AG04450 (cell line): Measurements from ENCODE around the gene SGPL1. TPM values are rescaled to one million over a fixed set of nuclear protein-coding genes. Genes with fewer than 3 reads are reported as not detected.

Experiments used
- CTCF ChIA-PET: fragments of 300-600, 350-600 bp; formaldehyde crosslinking; extraction: SDS; loops from one replicate; lab custom pipeline; 2022; ENCODE audit warnings: antibody characterized with exemption, inconsistent platforms; lab: Charles Lee
- POLR2A ChIA-PET: fragments of 350-600 bp; formaldehyde crosslinking; extraction: SDS; loops from one replicate; lab custom pipeline; 2021; ENCODE audit warnings: antibody characterized with exemption, inconsistent platforms; lab: Yijun Ruan, JAX
- DNase-seq: peaks from one replicate; pipeline ENCODE4 v3.0.0-alpha.2; 2011; ENCODE audit warnings: low read depth, low spot score
- H3K27ac ChIP-seq: one replicate; pipeline ENCODE4 v1.5.1; 2012; ENCODE audit warnings: low read depth, low read length, control low read depth
- H3K27me3 ChIP-seq: one replicate; pipeline ENCODE4 v1.6.0; 2012; ENCODE audit warnings: low read length; ENCODE audit not compliant: control insufficient read depth, insufficient read depth
- H3K4me3 ChIP-seq: 2 replicates; pipeline ENCODE4 v1.5.1; 2011; ENCODE audit warnings: mild to moderate bottlenecking, low read depth, low read length, control low read depth
- H3K9me3 ChIP-seq: 2 replicates; pipeline ENCODE4 v1.5.1; 2012; ENCODE audit warnings: low read length; ENCODE audit not compliant: control insufficient read depth, insufficient read depth
- CTCF ChIP-seq: IDR thresholded peaks from 2 replicates; pipeline ENCODE4 v1.5.1; 2011; ENCODE audit warnings: low read depth, low read length, control low read depth, inconsistent platforms
- polyA plus RNA-seq: library from polyadenylated mRNA; depleted of rRNA; stranded (reverse); fragments of >200 nt; gene quantifications from 2 replicates; pipeline ENCODE4 v1.2.3, GENCODE V29; 2011

SGPL1 gene
- polyA plus RNA-seq, 1 experiment: 30.8 TPM

- H3K27me3 ChIP-seq: peaks cover 48% of the 10 kb centered on the region
- no peaks in the 10 kb centered on the region for H3K9me3 ChIP-seq
- no peak for TF ChIP-seq CTCF
- ChIA-PET POLR2A (no interaction called here), CTCF (interaction anchor here (0.6 to 2.4 kb wide), 3 partner anchors 8 to 64 kb away, joined by 3 to 13 read pairs (median 3); no protein-coding TSS in a partner anchor)
- no peak overlapping the region for H3K4me3 ChIP-seq
- H3K27ac ChIP-seq: no peak overlapping the region
- no peak for DNase-seq
Measured at GRCh38 chr10:70911386-70911785, 95.6 kb downstream of the SGPL1 start.

GRCh38 chr10:70912556-70912955, 96.8 kb downstream of the SGPL1 start:
- TF ChIP-seq CTCF: no peak
- ChIA-PET POLR2A (no interaction called here), CTCF (interaction anchor here (2.4 kb wide), 1 partner anchor 10 kb away, joined by 13 read pairs; no protein-coding TSS in a partner anchor)
- H3K4me3 ChIP-seq: no peak overlapping the region
- H3K27me3 ChIP-seq: peaks cover 44% of the 10 kb centered on the region
- H3K27ac ChIP-seq: no peak overlapping the region
- H3K9me3 ChIP-seq: no peaks in the 10 kb centered on the region
- no peak for DNase-seq

GRCh38 chr10:70913191-70913892, 97.6 kb downstream of the SGPL1 start:
- POLR2A ChIA-PET: no interaction called here
- TF ChIP-seq CTCF: no peak

GRCh38 chr10:70913893-70914240, 98.1 kb downstream of the SGPL1 start:
- CTCF ChIA-PET: no interaction called here
- no peak for DNase-seq
- Histone ChIP-seq H3K27ac (no peak overlapping the region), H3K27me3 (peaks cover 35% of the 10 kb centered on the region), H3K4me3 (no peak overlapping the region), H3K9me3 (no peaks in the 10 kb centered on the region; the same call in 1 of the 2 replicates)
- POLR2A ChIA-PET: no interaction called here
- no peak for TF ChIP-seq CTCF

More at GRCh38 chr10:70913191-70913892, 97.6 kb downstream of the SGPL1 start:
- H3K9me3 ChIP-seq: no peaks in the 10 kb centered on the region
- CTCF ChIA-PET: interaction anchor here (2.4 kb wide), 1 partner anchor 10 kb away, joined by 13 read pairs; no protein-coding TSS in a partner anchor
- peaks cover 37% of the 10 kb centered on the region for H3K27me3 ChIP-seq
- H3K4me3 ChIP-seq: no peak overlapping the region
- no peak for DNase-seq
- H3K27ac ChIP-seq: no peak overlapping the region

- no peak overlapping the region for H3K4me3 ChIP-seq
- DNase-seq: no peak
- peaks cover 39% of the 10 kb centered on the region for H3K27me3 ChIP-seq
- H3K9me3 ChIP-seq: no peaks in the 10 kb centered on the region; the same call in 1 of the 2 replicates
- TF ChIP-seq CTCF: no peak
- ChIA-PET POLR2A (no interaction called here), CTCF (interaction anchor here (1.3 kb wide), 1 partner anchor 12 kb away, joined by 3 read pairs; no protein-coding TSS in a partner anchor)
- H3K27ac ChIP-seq: no peak overlapping the region
Measured at GRCh38 chr10:70914316-70914864, 98.6 kb downstream of the SGPL1 start.
